ENCODE data around the gene TTYH3.
"Not testable (repeated sequence)": the region's sequence is repeated elsewhere in the genome, so short reads cannot be mapped to it uniquely, and the experiment has no call there.

TTYH3 gene

DNA sequence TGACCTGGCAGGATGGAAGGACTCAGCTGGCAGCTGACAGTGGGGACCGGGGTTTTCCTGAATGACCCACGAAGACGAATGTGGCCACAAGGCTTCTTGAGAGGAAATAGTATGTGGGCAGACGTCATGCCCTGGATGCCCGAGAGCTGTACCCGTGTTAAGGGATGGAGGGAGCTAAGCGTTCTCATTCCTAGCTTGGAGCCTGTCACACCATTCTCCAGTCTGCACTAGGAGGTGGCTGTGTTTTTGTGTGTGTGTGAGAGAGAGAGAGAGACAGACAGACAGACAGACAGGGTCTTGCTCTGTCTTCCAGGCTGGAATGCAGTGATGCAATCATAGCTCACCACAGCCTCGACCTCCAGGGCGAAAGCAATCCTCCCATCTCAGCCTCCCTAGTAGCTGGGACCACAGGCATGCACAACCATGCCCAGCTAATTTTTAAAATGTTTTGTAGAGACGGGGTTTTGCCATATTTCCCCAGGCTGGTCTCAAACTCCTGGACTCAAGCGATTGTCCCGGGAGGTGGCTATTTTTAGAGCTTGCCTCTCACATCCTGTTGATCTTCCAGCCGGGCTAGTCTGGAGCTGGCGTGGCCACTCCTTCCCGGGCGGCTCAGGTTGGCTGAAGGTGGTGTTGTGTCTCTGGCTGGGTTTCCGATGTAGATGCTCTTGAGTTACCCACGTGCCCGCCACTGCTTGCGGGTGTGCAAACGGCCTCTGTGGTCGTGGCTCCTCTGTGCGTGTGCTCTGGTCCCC, 58.3 kb downstream of the TTYH3 start:
- no peak for DNase-seq

- DNase-seq, result no peak
Measured at GRCh38 chr7:2691011-2691707, 59.4 kb downstream of the TTYH3 start.

GRCh38 chr7:2691932-2692439, 60.2 kb downstream of the TTYH3 start:
- DNase-seq, result not testable (repeated sequence)

GRCh38 chr7:2692543-2692942, 60.8 kb downstream of the TTYH3 start:
- DNase-seq, result no peak

GRCh38 chr7:2693420-2694121, 61.8 kb downstream of the TTYH3 start:
- DNase-seq, result not testable (repeated sequence)

DNA sequence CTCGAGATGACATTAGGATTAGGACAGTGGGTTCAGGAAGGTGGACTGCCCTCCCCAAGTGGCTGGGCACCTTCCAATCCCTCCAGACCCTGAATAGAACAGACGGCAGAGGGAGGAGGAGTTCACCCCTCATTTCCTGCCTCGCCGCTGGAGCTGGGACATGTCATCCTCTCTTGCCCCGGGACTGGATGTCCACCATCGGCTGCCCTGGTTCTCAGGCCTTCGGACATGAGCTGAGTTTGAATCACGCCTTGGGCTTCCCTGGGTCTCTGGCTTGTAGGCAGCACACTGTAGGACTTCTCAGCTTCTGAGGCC, 62.3 kb downstream of the TTYH3 start:
- not testable (repeated sequence) for DNase-seq

DNA sequence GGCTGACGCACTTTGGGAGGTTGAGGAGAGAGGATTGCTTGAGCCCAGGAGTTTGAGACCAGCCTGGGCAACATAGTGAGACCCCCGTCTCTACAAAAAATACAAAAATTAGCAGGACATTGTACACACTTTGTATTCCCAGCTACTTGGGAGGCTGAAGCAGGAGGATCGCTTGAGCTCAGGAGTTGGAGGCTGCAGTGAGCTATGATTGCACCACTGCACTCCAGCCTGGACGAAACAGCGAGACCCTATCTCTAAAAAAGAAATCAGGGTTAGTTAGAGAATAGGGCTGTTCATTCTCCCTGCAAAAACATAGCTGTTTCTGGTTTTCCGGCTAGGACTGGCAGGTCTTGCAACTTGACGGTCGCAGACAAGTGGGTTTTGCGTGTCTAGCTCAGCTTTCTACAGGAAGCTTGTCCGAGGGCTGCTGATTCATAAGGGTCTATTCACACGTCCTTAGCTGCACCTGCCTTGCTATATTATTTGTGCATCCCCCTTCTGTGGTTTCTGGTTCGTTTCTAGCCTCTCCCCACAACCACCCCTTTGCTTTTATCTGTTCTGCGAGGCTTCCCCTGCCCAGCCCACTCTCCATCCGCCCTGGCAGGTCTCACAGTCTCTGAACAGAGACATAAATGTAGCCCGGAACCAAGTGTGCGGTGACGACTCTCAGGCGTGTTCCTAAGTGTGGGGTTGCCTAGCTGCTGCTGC, 66.9 kb downstream of the TTYH3 start:
- peak; percentile 47 for DNase-seq

DNA sequence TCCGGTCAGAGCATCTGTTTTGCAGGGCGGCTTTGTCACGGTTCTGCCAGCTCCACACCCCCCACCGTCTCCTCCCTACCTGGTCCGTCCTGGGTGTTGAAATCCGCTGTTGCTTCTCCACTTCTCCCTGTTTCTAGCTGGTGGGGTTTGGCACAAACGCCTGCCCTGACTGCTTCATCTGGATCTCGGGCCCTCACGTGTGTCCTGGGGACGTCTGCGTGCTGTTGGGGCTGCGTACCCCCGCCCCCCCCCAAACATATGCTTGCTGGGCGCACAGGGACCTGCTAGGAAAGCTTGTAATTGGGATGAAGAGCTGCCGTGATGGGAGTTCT, 67.5 kb downstream of the TTYH3 start:
- DNase-seq, result no peak

DNA sequence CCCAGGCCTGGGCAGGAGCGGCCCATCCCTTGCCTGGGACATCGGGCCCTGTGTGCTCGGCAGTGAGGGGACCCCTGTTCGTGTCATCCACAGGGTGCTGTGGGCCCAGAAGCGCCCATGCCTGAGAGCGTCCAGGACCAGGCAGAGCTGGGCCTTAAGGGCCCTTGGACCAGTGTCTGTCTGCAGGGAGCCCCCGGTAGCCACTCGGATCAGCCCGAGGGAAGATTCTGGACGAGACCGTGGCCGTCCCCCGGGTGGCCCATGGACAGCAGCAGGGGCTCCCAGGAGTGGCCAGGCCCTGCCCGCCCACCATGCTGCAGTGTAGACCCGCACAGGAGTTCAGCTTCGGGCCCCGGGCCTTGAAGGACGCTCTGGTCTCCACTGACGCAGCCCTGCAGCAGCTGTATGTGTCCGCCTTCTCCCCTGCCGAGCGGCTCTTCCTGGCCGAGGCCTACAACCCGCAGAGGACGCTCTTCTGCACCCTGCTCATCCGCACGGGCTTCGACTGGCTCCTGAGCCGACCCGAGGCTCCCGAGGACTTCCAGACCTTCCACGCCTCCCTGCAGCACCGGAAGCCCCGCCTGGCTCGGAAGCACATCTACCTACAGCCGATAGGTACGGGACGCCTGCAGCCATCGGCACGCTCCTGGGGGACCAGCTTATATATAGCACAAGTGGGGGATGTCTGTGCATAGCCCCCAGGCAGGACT, 68.5 kb downstream of the TTYH3 start:
- no peak for DNase-seq

DNA sequence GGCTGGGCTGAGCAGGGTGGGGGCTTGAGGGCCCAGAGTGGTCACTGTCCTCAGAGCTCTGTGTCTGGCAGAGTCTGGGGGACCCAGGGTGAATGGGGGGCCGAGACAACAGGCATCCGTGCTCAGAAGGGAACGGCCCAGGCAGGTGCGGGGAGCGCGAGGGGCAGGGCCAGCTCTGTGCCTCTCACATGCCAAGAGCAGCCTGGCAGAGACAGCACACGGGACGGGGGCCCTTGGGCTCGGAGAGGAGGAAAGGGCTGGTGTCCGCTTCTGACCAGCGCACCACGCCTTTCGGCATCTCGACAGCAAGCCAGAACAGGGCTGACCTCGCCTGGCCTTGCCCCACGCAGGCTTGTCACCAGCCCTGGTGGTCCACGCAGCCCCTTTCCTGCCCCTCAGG, 69.6 kb downstream of the TTYH3 start:
- DNase-seq, result no peak

GRCh38 chr7:2701832-2702593, 70.2 kb downstream of the TTYH3 start:
- DNase-seq, result no peak

- DNase-seq, result no peak
Measured at GRCh38 chr7:2702594-2702957, 70.8 kb downstream of the TTYH3 start.

DNA sequence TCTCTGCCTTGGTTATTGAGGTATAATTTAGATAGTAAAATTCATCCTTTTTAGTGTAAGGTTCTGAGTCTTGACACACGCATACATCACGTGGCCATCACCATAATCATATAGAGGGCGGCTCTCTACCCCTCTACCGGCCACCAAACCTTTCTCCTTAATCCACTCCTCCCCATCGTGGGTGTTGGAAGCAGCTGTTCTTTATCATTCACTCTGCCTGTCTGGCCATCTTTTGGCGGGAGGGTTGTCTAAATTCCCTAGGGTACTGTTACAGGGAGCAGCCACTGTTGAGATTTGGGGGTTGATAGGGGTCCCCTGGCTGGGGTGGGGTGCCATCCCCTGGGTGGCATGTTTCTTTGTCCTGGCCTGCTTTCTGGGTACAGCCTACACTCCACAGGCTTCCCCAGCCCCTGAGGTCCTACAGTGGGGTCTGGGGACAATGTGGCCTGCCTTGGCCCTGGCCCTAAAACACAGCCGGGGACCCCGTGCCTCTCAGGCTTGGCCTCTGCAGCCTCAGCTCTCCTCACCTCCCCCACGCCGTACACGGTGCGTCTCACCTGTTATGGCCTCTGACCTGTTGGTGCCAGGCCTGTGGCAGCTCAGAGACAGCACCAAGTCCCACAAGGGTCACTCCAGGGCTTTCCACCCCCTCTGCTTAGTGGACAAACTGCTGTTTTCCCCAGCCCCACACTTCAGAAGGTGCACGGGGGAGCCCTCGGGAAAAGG, 73.7 kb downstream of the TTYH3 start:
- DNase-seq, result no peak

DNA sequence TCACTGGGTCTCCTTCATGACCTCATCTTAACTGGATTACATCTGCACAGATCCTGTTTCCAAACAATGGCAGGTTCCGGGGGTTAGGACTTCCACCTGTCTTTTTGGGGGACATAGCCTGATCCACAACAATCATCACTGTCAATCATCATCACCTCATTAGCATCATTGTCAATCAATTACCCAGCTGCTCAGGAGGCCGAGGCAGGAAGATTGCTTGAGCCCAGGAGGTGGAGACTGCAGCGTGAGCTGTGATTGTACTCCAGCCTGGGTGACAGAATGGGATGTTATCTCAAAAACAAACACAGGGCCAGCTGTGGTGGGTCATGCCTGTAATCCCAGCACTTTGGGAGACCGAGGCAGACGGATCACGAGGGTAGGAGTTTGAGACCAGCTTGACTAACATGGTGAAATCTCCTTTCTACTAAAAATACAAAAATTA, 74.9 kb downstream of the TTYH3 start:
- no peak for DNase-seq

DNA sequence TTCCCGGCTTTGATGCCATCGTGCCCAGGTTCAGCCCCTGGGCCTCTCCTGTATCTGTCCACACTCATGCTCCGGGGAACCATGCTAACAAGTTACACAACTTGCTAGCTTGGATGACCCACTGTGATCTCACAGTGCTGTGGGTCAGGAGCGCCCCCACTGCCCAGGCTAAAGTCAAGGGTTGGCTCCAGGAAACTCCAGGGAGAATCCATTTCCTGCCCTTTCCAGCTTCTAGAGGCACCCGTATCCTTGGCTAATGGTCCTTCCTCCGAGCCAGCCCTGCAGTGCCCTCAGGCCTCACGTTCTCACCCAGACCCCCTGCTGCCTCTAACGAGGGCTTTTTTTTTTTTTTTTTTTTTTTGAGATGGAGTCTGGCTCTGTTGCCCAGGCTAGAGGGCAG, 75.7 kb downstream of the TTYH3 start:
- DNase-seq, result no peak

- DNase-seq, result no peak
Measured at GRCh38 chr7:2708041-2708440, 76.3 kb downstream of the TTYH3 start.

DNA sequence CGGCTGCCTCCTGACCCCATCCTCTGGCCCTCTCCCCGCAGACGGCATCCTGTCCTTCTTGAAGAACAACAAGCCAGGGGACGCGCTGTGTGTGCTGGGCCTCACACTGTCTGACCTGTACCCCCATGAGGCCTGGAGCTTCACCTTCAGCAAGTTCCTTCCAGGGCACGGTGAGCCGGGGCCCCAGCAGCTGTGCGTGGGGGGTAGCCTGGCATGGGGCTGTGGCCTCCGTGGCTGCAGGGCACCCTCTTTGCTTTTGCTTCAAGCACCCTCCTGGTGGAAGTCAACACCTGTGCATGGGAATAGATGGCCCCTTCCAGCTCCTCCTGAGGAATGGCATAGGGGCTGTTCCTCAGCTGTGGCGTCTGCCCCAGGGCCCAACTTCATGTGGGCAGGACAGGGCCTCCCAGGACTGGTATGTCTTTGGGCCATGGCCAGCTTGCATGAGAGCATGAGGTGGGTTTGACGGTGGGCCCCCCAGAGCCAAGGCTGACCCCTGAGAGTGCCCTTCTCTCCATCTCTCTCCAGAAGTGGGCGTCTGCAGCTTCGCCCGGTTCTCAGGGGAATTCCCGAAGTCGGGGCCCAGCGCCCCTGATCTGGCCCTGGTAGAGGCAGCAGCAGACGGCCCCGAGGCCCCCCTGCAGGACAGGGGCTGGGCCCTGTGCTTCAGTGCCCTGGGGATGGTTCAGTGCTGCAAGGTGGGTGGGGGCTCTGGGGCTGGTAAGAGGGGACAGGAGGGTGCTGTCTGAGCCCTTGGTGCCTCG, 76.9 kb downstream of the TTYH3 start:
- DNase-seq, result no peak

DNA sequence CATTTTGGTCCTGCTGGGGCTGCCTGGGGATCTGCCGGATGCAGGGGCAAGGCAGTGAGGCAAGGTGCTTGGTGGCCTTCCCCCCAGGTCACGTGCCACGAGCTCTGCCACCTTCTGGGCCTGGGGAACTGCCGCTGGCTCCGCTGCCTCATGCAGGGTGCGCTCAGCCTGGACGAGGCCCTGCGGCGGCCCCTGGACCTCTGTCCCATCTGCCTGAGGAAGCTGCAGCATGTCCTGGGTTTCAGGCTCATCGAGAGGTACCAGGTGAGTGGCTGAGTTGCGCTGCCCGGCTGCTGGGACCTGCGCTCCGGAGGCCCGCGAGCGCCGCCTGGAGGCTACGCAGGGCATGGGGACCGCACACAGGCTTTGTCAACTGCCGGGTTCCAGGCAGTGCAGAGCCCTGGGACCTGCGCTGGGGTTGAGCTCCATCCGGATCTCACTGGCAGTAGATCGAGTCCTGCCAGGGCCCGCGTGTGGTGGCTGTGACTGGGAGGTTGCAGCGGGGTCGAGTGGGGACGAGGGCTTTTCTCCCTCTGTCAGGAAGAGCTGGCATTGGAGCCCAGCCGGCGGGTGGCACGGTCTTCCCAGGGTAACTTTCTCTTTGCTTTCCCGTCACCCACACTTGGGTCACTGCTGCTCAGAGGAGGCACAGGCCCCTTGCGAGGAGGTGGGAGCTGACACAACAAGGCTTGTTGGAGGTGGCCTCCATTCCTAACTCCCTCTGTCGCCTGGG, 77.9 kb downstream of the TTYH3 start:
- DNase-seq, result peak; percentile 79

DNA sequence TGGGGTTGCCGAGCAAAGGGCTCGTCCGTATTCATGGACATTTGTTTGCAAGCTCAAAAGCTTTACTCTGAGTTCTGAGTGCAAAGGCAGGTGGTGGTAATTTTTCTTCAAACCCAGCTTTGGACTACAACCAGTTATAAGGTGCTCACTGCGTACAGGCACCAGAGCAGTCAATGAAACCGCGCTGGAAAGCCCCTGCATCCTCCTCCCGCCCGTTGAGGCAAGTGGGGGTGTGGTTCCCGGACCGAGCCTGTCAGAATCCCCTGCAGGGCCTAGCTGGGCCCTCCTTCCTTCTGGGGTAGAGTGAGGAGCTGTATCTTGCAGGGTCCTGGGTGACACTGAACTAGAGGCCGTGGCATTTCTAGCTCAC, 78.5 kb downstream of the TTYH3 start:
- peak; percentile 59 for DNase-seq

Measured in stimulated activated CD4-positive, alpha-beta T cell treated with anti-CD3 and anti-CD28 coated beads, Interleukin-4, amount 100 ng/mL, for 1 hour (primary cell).